Vagina (tissue), 2 donors: ENCODE data around the gene MMP7.

Experiments
- POLR2AphosphoS5 ChIP-seq, 2 donors: sonication (generic); formaldehyde crosslinking; IDR thresholded peaks; one replicate each; pipeline ENCODE4 v1.9.0; 2017; ENCODE audit warnings: antibody characterized with exemption in 2 of 2, mild to moderate bottlenecking in 2 of 2, low read depth in 1 of 2; ENCODE audit not compliant: insufficient read depth in 1 of 2
- TF ChIP-seq, protein P1 (sequence below), 3 experiments: fragments of 450-650 bp in 2 of 3; fragments of 200-600 bp in 1 of 3; sonication (generic) in 1 of 3; IDR thresholded peaks; one replicate each; pipeline ENCODE4 v1.5.1; 2017 to 2019; ENCODE audit warnings: antibody characterized with exemption in 3 of 3, mild to moderate bottlenecking in 2 of 3, moderate library complexity in 2 of 3

DNA sequence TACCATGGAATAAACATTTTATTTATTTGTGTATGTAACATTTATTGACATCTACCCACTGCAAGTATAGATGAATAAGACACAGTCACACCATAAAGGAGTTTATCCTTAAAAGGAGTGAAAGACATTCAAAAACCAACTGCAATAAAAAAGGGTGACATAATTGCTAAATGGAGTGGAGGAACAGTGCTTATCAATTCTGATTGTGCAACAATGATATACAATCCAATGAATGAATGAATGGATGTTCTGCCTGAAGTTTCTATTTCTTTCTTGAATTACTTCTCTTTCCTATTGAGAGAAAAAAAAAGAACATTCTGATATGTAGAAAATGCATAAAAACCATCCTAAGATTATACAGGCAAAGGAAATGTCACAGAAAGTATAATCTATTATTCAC lies 10.0 kb downstream of the MMP7 start:
- TF ChIP-seq, protein P1, sequence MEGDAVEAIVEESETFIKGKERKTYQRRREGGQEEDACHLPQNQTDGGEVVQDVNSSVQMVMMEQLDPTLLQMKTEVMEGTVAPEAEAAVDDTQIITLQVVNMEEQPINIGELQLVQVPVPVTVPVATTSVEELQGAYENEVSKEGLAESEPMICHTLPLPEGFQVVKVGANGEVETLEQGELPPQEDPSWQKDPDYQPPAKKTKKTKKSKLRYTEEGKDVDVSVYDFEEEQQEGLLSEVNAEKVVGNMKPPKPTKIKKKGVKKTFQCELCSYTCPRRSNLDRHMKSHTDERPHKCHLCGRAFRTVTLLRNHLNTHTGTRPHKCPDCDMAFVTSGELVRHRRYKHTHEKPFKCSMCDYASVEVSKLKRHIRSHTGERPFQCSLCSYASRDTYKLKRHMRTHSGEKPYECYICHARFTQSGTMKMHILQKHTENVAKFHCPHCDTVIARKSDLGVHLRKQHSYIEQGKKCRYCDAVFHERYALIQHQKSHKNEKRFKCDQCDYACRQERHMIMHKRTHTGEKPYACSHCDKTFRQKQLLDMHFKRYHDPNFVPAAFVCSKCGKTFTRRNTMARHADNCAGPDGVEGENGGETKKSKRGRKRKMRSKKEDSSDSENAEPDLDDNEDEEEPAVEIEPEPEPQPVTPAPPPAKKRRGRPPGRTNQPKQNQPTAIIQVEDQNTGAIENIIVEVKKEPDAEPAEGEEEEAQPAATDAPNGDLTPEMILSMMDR (IDR thresholded peaks at IDR 0.05): no peak
- TF ChIP-seq POLR2AphosphoS5 (IDR thresholded peaks at IDR 0.05; ENCODE audit: insufficient read depth in 1 of 2, low read depth in 1 of 2): no peak
